Activated CD8-positive, alpha-beta T cell treated with anti-CD3 and anti-CD28 coated beads for 36 hours (primary cell): ENCODE measurements around the gene PYGM. TPM values are rescaled to one million over a fixed set of nuclear protein-coding genes. Genes with fewer than 3 reads are reported as not detected.
A peak's percentile ranks its signal among the peaks of the same experiment; 100 is the strongest.

Experiments used
- ATAC-seq: fragments of 200-7000 bp; cut with Tn5 transposase; one replicate; pipeline ENCODE4 v1.10.0; 2021; ENCODE audit warnings: mild to moderate bottlenecking, moderate library complexity
- CTCF ChIA-PET: fragments of 350-600 bp; sonication (Branson Sonifier 250); formaldehyde crosslinking; loops from one replicate; lab custom pipeline; 2021; ENCODE audit warnings: antibody characterized with exemption; lab: Charles Lee
- POLR2A ChIA-PET: fragments of 350-600 bp; sonication (Branson Sonifier 250); formaldehyde crosslinking; loops from one replicate; lab custom pipeline; 2021; ENCODE audit warnings: antibody characterized with exemption; lab: Charles Lee
- DNase-seq: peaks from one replicate; pipeline ENCODE4 v3.0.0-alpha.2; 2020
- H3K27ac Mint-ChIP-seq: one replicate; pipeline ENCODE4 v1.8.0; 2021; ENCODE audit warnings: mild to moderate bottlenecking, mixed read lengths
- H3K27me3 Mint-ChIP-seq: one replicate; pipeline ENCODE4 v1.8.0; 2021; ENCODE audit warnings: mixed read lengths
- H3K36me3 Mint-ChIP-seq: one replicate; pipeline ENCODE4 v1.8.0; 2021; ENCODE audit warnings: low read depth, mixed read lengths
- H3K4me1 Mint-ChIP-seq: one replicate; pipeline ENCODE4 v1.8.0; 2021; ENCODE audit warnings: low read depth, mixed read lengths
- H3K4me3 Mint-ChIP-seq: one replicate; pipeline ENCODE4 v1.8.0; 2021; ENCODE audit warnings: mild to moderate bottlenecking, moderate library complexity, mixed read lengths
- H3K9me3 Mint-ChIP-seq: one replicate; pipeline ENCODE4 v1.8.0; 2021; ENCODE audit warnings: mixed read lengths
- CTCF ChIP-seq: fragments of 200-600 bp; IDR thresholded peaks from one replicate; pipeline ENCODE4 v1.8.0; 2022; ENCODE audit warnings: antibody characterized with exemption, mild to moderate bottlenecking
- intact Hi-C: fragments of 100-400 bp; cut with micrococcal nuclease; formaldehyde crosslinking; loops from one replicate; pipeline ENCODE4 v1.10.0; 2022
- total RNA-seq, 2 experiments: library from RNA; stranded (reverse); gene quantifications; one replicate each; pipeline ENCODE4 v1.2.3, GENCODE V29; 2021

Gene PYGM
- total RNA-seq, 2 experiments from 2014 or later: 1.2 to 3.3 TPM

- no peaks in the 10 kb centered on the region for H3K9me3 Mint-ChIP-seq
- no peaks in the 10 kb centered on the region for H3K27me3 Mint-ChIP-seq
- H3K36me3 Mint-ChIP-seq: peaks cover 44% of the 10 kb centered on the region
- peak overlapping the region; percentile 81 for H3K4me3 Mint-ChIP-seq
- intact Hi-C loops: no loop called here
- peaks cover 52% of the 10 kb centered on the region for H3K4me1 Mint-ChIP-seq
- DNase-seq (no peak), ATAC-seq (no peak)
- ChIA-PET POLR2A (interaction anchor here (0.7 to 24.1 kb wide), 9 partner anchors 9 to 803 kb away, joined by 3 to 331 read pairs (median 8); partner anchors contain the start of genes MEN1, PYGM and RASGRP2), CTCF (interaction anchor here (0.6 to 1.3 kb wide), 7 partner anchors 10 to 236 kb away, joined by 3 to 5 read pairs (median 4); partner anchors contain the start of genes ARL2 and RASGRP2)
- no peak for TF ChIP-seq CTCF
- H3K27ac Mint-ChIP-seq: peak overlapping the region; percentile 96
Measured at GRCh38 chr11:64778223-64778472, 18.4 kb upstream of the PYGM start.

GRCh38 chr11:64777449-64778222 lies 17.9 kb upstream of the PYGM start:
- peaks cover 57% of the 10 kb centered on the region for H3K4me1 Mint-ChIP-seq
- no peaks in the 10 kb centered on the region for H3K27me3 Mint-ChIP-seq
- no peaks in the 10 kb centered on the region for H3K9me3 Mint-ChIP-seq
- ATAC-seq (peak; percentile 4), DNase-seq (peak; percentile 82)
- intact Hi-C loops: no loop called here
- peak overlapping the region; percentile 95 for H3K4me3 Mint-ChIP-seq
- POLR2A ChIA-PET: interaction anchor here (1.2 to 24.1 kb wide), 5 partner anchors 10 to 33 kb away, joined by 3 to 331 read pairs (median 10); partner anchors contain the start of genes MEN1, PYGM and RASGRP2
- peak overlapping the region; percentile 83 for H3K27ac Mint-ChIP-seq
- H3K36me3 Mint-ChIP-seq: peaks cover 49% of the 10 kb centered on the region
- TF ChIP-seq CTCF: no peak
- CTCF ChIA-PET: interaction anchor here (0.7 to 3.9 kb wide), 4 partner anchors 10 to 89 kb away, joined by 3 to 35 read pairs (median 10); no protein-coding TSS in a partner anchor

- no peak for TF ChIP-seq CTCF
- Mint-ChIP-seq H3K4me3 (peak overlapping the region; percentile 95), H3K4me1 (peaks cover 64% of the 10 kb centered on the region), H3K36me3 (peaks cover 57% of the 10 kb centered on the region), H3K9me3 (no peaks in the 10 kb centered on the region), H3K27me3 (no peaks in the 10 kb centered on the region), H3K27ac (peak overlapping the region; percentile 83)
- intact Hi-C loops: no loop called here
- ChIA-PET POLR2A (interaction anchor here (0.7 to 24.1 kb wide), 7 partner anchors 11 to 644 kb away, joined by 3 to 331 read pairs (median 4); partner anchors contain the start of genes EHD1, PYGM and RASGRP2), CTCF (interaction anchor here (0.7 to 3.9 kb wide), 5 partner anchors 9 to 88 kb away, joined by 3 to 35 read pairs (median 4); no protein-coding TSS in a partner anchor)
- ATAC-seq (no peak), DNase-seq (no peak)
Measured at GRCh38 chr11:64776875-64777274, 17.1 kb upstream of the PYGM start.

- H3K27me3 Mint-ChIP-seq: no peaks in the 10 kb centered on the region
- intact Hi-C loops: no loop called here
- CTCF ChIA-PET: interaction anchor here (1.2 to 3.9 kb wide), 4 partner anchors 9 to 33 kb away, joined by 4 to 35 read pairs (median 18); partner anchors contain the start of gene RASGRP2
Measured at GRCh38 chr11:64776425-64776824, 16.7 kb upstream of the PYGM start.

More at GRCh38 chr11:64776425-64776824, 16.7 kb upstream of the PYGM start:
- Mint-ChIP-seq H3K27ac (peak overlapping the region; percentile 83), H3K4me1 (peaks cover 69% of the 10 kb centered on the region), H3K36me3 (peaks cover 61% of the 10 kb centered on the region), H3K9me3 (no peaks in the 10 kb centered on the region), H3K4me3 (peak overlapping the region; percentile 95)
- ATAC-seq: no peak
- no peak for DNase-seq
- POLR2A ChIA-PET: interaction anchor here (0.7 to 24.1 kb wide), 8 partner anchors 10 to 644 kb away, joined by 3 to 331 read pairs (median 4); partner anchors contain the start of genes EHD1, PYGM and RASGRP2
- TF ChIP-seq CTCF: no peak
